ENCODE measurements around the gene NEK7. TPM values are rescaled to one million over a fixed set of nuclear protein-coding genes. Genes with fewer than 3 reads are reported as not detected.

Gene NEK7
- total RNA-seq, 1 donor: 366 TPM

DNA sequence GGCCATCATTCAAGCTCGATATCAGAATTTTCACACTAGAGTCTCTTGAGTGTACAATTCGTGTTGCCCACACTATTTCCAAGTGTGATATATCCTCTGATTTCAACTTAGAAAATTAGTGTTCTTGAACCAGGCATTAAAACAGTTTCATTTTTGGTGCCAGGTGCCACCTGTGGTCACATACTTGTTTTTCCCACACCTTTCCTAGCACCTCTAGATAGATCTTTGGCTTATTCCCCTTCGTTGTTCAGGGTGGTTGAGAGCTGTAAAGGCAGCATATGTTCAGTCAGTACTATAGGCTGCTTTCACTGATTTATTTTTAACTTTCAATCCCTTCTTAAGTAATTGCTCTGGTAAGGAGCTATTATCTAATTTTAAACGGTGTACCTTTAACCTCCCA is 131.1 kb downstream of the NEK7 start:
- DNase-seq (ENCODE audit: low read depth): no peak
- no peak overlapping the region for H3K4me3 ChIP-seq (ENCODE audit: low read depth, low read length)
- TF ChIP-seq, protein P1, sequence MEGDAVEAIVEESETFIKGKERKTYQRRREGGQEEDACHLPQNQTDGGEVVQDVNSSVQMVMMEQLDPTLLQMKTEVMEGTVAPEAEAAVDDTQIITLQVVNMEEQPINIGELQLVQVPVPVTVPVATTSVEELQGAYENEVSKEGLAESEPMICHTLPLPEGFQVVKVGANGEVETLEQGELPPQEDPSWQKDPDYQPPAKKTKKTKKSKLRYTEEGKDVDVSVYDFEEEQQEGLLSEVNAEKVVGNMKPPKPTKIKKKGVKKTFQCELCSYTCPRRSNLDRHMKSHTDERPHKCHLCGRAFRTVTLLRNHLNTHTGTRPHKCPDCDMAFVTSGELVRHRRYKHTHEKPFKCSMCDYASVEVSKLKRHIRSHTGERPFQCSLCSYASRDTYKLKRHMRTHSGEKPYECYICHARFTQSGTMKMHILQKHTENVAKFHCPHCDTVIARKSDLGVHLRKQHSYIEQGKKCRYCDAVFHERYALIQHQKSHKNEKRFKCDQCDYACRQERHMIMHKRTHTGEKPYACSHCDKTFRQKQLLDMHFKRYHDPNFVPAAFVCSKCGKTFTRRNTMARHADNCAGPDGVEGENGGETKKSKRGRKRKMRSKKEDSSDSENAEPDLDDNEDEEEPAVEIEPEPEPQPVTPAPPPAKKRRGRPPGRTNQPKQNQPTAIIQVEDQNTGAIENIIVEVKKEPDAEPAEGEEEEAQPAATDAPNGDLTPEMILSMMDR (IDR thresholded peaks at IDR 0.05; ENCODE audit: insufficient read depth, low read depth, low read length): no peak

GRCh38 chr1:198290089-198290683 is 133.4 kb downstream of the NEK7 start:
- TF ChIP-seq, protein P1 (IDR thresholded peaks at IDR 0.05; ENCODE audit: insufficient read depth, low read depth, low read length): no peak
- DNase-seq (ENCODE audit: low read depth): no peak
- H3K4me3 ChIP-seq (ENCODE audit: low read depth, low read length): no peak overlapping the region

DNA sequence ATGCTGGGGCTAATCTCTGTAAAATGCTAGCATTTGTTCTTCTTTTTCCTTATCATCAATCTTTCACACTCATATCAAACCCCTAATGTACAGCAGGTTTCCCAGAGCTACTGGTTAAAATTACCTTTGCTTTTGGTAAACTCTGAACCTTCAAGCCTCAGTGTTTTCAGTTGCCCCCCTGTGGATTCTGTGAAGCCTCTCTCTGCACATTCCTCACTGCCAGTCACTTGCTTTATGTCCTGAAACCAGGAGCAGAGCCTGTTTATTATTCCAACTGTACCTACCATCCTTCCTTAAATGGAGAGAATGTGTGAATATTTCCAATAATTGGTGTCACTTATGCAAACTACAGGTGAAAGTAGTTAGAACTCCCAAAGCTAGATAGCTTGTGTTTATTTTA is 134.2 kb downstream of the NEK7 start:
- no peak for DNase-seq (ENCODE audit: low read depth)
- no peak overlapping the region for H3K4me3 ChIP-seq (ENCODE audit: low read depth, low read length)
- TF ChIP-seq, protein P1 (IDR thresholded peaks at IDR 0.05; ENCODE audit: insufficient read depth, low read depth, low read length): no peak

GRCh38 chr1:198291924-198292323 is 135.1 kb downstream of the NEK7 start:
- no peak overlapping the region for H3K4me3 ChIP-seq (ENCODE audit: low read depth, low read length)
- TF ChIP-seq, protein P1 (IDR thresholded peaks at IDR 0.05; ENCODE audit: insufficient read depth, low read depth, low read length): no peak
- DNase-seq (ENCODE audit: low read depth): no peak

DNA sequence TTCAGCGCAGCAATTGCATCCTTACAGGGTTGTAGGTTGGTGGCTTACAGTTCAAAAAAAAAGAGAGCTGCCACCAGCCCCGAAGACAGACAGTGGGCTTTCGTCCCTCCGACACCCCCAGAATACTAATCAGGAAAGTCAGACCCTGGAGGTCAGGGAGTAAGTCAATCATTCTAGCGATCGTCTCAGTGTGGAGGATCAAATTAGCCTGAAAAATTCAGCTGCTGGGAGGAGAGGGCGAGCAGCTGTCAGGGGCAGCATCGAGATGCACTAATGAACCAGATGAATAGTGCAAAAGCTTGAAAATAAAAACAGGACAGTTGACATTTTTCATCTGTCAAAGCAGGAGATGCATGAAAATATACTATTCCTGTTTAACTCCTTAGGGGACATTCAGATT is 138.4 kb downstream of the NEK7 start:
- H3K4me3 ChIP-seq (ENCODE audit: low read depth, low read length): no peak overlapping the region
- TF ChIP-seq, protein P1 (IDR thresholded peaks at IDR 0.05; ENCODE audit: insufficient read depth, low read depth, low read length): no peak
- no peak for DNase-seq (ENCODE audit: low read depth)

GRCh38 chr1:198295971-198296370 is 139.2 kb downstream of the NEK7 start:
- no peak overlapping the region for H3K4me3 ChIP-seq (ENCODE audit: low read depth, low read length)
- TF ChIP-seq, protein P1 (IDR thresholded peaks at IDR 0.05; ENCODE audit: insufficient read depth, low read depth, low read length): no peak
- DNase-seq (ENCODE audit: low read depth): no peak

DNA sequence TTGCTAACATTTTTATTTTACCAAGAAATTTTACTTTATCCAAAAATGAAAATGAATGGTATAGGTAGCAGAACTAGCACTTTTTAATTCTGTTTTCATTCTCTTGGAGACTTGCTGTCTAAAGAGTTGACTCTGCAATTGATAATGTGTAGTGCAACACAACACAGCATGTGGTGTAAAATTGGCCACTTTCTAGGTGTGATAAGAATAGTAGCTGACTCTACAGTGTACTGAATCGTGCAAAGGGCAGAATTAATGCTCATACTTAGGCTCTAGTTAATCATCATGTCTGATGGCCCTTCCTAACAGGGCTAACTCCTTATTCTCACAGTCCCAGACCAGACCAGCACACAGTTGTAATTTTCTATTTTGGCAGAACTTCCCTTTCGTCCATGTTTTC is 140.5 kb downstream of the NEK7 start:
- DNase-seq (ENCODE audit: low read depth): no peak
- TF ChIP-seq, protein P1 (IDR thresholded peaks at IDR 0.05; ENCODE audit: insufficient read depth, low read depth, low read length): no peak
- no peak overlapping the region for H3K4me3 ChIP-seq (ENCODE audit: low read depth, low read length)
